SK-N-SH (cell line): ENCODE results near the gene HRH2. TPM values are rescaled to one million over a fixed set of nuclear protein-coding genes. Genes with fewer than 3 reads are reported as not detected.

ENCODE experiments used
- CTCF ChIA-PET: fragments of 300-600, 350-600 bp; formaldehyde crosslinking; extraction: SDS; loops from one replicate; lab custom pipeline; 2021; lab: Yijun Ruan, JAX
- POLR2A ChIA-PET: fragments of 350-600 bp; sonication (Branson Sonifier 250); formaldehyde crosslinking; extraction: SDS; loops from one replicate; lab custom pipeline; 2020; ENCODE audit warnings: antibody characterized with exemption, inconsistent platforms; lab: Yijun Ruan, JAX
- DNase-seq: peaks from one replicate; pipeline ENCODE4 v3.0.0; 2012
- H2AFZ ChIP-seq: fragments of 200-600 bp; sonication (generic); 2 replicates; pipeline ENCODE4 v1.8.1; 2016; ENCODE audit warnings: antibody characterized with exemption, mild to moderate bottlenecking, low read depth
- H3F3A ChIP-seq: fragments of 200-600 bp; sonication (generic); replicated peaks from 2 replicates; pipeline ENCODE3; 2016; ENCODE audit warnings: antibody characterized with exemption, mild to moderate bottlenecking; ENCODE audit not compliant: insufficient read depth
- H3K27ac ChIP-seq, 2 experiments: fragments of 200-500 bp in 1 of 2; fragments of 200-600 bp in 1 of 2; sonication (Bioruptor generic) in 1 of 2; sonication (generic), shearing (Covaris generic) in 1 of 2; 2 replicates each; pipeline versions ENCODE4 v1.5.1 to v1.6.1; 2014 to 2016; ENCODE audit warnings: low read depth in 2 of 2, inconsistent platforms in 1 of 2, low read length in 1 of 2, mild to moderate bottlenecking in 1 of 2, mixed read lengths in 1 of 2
- H3K27me3 ChIP-seq: fragments of 200-600 bp; sonication (generic), shearing (Covaris generic); 2 replicates; pipeline ENCODE4 v1.6.1; 2016; ENCODE audit warnings: mixed run types; ENCODE audit not compliant: insufficient read depth
- H3K36me3 ChIP-seq, 2 experiments: fragments of 200-500 bp in 1 of 2; fragments of 200-600 bp in 1 of 2; sonication (Bioruptor generic) in 1 of 2; sonication (generic) in 1 of 2; replicated peaks in 1 of 2; 2 replicates each; pipeline versions ENCODE3 to v1.5.1; 2014 to 2016; ENCODE audit warnings: low read length in 1 of 2, mild to moderate bottlenecking in 1 of 2; ENCODE audit not compliant: insufficient read depth in 2 of 2, control insufficient read depth in 1 of 2
- H3K4me1 ChIP-seq, 2 experiments: fragments of 200-500 bp in 1 of 2; fragments of 200-600 bp in 1 of 2; sonication (Bioruptor generic) in 1 of 2; sonication (generic), shearing (Covaris generic) in 1 of 2; 2 replicates each; pipeline versions ENCODE4 v1.5.1 to v1.6.1; 2014 to 2016; ENCODE audit warnings: low read depth in 1 of 2, low read length in 1 of 2, mixed run types in 1 of 2; ENCODE audit not compliant: insufficient read depth in 2 of 2, control insufficient read depth in 1 of 2
- H3K4me2 ChIP-seq: fragments of 200-600 bp; sonication (generic), shearing (Covaris generic); 2 replicates; pipeline ENCODE4 v1.6.1; 2017; ENCODE audit warnings: mixed run types
- H3K4me3 ChIP-seq, 2 experiments: fragments of 200-500 bp in 1 of 2; fragments of 200-600 bp in 1 of 2; sonication (Bioruptor generic) in 1 of 2; sonication (generic), shearing (Covaris generic) in 1 of 2; 2 replicates each; pipeline versions ENCODE4 v1.5.1 to v1.8.1; 2014 to 2016; ENCODE audit warnings: low read depth in 2 of 2, inconsistent platforms in 1 of 2, low read length in 1 of 2, mild to moderate bottlenecking in 1 of 2, mixed read lengths in 1 of 2, moderate library complexity in 1 of 2
- H3K79me2 ChIP-seq: fragments of 200-600 bp; sonication (generic); 2 replicates; pipeline ENCODE4 v1.8.1; 2017; ENCODE audit warnings: mild to moderate bottlenecking; ENCODE audit not compliant: insufficient read depth
- H3K9ac ChIP-seq: fragments of 200-600 bp; sonication (generic); 2 replicates; pipeline ENCODE4 v1.6.1; 2017; ENCODE audit warnings: mixed run types
- H3K9me2 ChIP-seq: fragments of 200-600 bp; sonication (generic); 2 replicates; pipeline ENCODE4 v1.6.1; 2017; ENCODE audit warnings: mixed run types
- H3K9me3 ChIP-seq: fragments of 200-600 bp; sonication (generic); 2 replicates; pipeline ENCODE4 v1.6.1; 2017; ENCODE audit warnings: mixed run types, mild to moderate bottlenecking, moderate library complexity
- H4K20me1 ChIP-seq: fragments of 200-600 bp; sonication (generic); 2 replicates; pipeline ENCODE4 v1.6.1; 2017; ENCODE audit warnings: mild to moderate bottlenecking, mixed run types; ENCODE audit not compliant: insufficient read depth
- FOXJ3 ChIP-seq: sonication (generic); formaldehyde crosslinking; IDR thresholded peaks from 2 replicates; pipeline ENCODE4 v1.5.1; 2020; ENCODE audit warnings: mild to moderate bottlenecking, missing genetic modification reagents
- FOXM1 ChIP-seq: IDR thresholded peaks from 2 replicates; pipeline ENCODE4 v1.4.0; 2012; ENCODE audit warnings: low read depth, mild to moderate bottlenecking
- JUND ChIP-seq: IDR thresholded peaks from 2 replicates; pipeline ENCODE4 v1.4.0; 2012
- NFIC ChIP-seq: IDR thresholded peaks from 2 replicates; pipeline ENCODE4 v1.4.0; 2012; ENCODE audit warnings: borderline replicate concordance
- RAD21 ChIP-seq: IDR thresholded peaks from 2 replicates; pipeline ENCODE4 v1.6.1; 2012; ENCODE audit warnings: mild to moderate bottlenecking, low read length
- RCOR1 ChIP-seq: fragments of 150-350 bp; IDR thresholded peaks from 2 replicates; pipeline ENCODE4 v1.6.1; 2017; ENCODE audit warnings: antibody characterized with exemption, low read length
- RFX5 ChIP-seq: IDR thresholded peaks from 2 replicates; pipeline ENCODE4 v1.6.1; 2012; ENCODE audit warnings: mild to moderate bottlenecking, improper control_type of control experiment, low read length
- RXRA ChIP-seq: IDR thresholded peaks from 2 replicates; pipeline ENCODE4 v1.4.0; 2012; ENCODE audit warnings: low read depth, mild to moderate bottlenecking, borderline replicate concordance
- SIN3A ChIP-seq: IDR thresholded peaks from 2 replicates; pipeline ENCODE4 v1.6.1; 2012; ENCODE audit warnings: low read depth, mild to moderate bottlenecking, low read length, moderate library complexity, borderline replicate concordance
- SMC3 ChIP-seq: IDR thresholded peaks from 2 replicates; pipeline ENCODE4 v1.6.1; 2012; ENCODE audit warnings: low read depth, low read length, improper control_type of control experiment
- YY1 ChIP-seq: IDR thresholded peaks from 2 replicates; pipeline ENCODE4 v1.4.0; 2012; ENCODE audit warnings: low read depth, mild to moderate bottlenecking
- WGBS: methylation state at CpG from one replicate; pipeline ENCODE4 v1.1.6; 2017; ENCODE audit warnings: low lambda C conversion rate; 5-methylcytosine and 5-hydroxymethylcytosine counted together
- polyA plus RNA-seq, 3 experiments: library from polyadenylated mRNA; depleted of rRNA; stranded (reverse); fragments of >200 nt; gene quantifications; 2 replicates each; pipeline ENCODE4 v1.2.3, GENCODE V29; 2012
- TF ChIP-seq, protein P1 (sequence below): fragments of 150-350 bp; IDR thresholded peaks from 2 replicates; pipeline ENCODE4 v1.6.1; 2016; ENCODE audit warnings: mild to moderate bottlenecking, low read depth, low read length
- TF ChIP-seq, protein P2 (sequence below): IDR thresholded peaks from 2 replicates; pipeline ENCODE4; 2012

HRH2 gene
- polyA plus RNA-seq, 1 of the 3 experiments (the other 2 are of a cell fraction): 0.08 TPM

DNA sequence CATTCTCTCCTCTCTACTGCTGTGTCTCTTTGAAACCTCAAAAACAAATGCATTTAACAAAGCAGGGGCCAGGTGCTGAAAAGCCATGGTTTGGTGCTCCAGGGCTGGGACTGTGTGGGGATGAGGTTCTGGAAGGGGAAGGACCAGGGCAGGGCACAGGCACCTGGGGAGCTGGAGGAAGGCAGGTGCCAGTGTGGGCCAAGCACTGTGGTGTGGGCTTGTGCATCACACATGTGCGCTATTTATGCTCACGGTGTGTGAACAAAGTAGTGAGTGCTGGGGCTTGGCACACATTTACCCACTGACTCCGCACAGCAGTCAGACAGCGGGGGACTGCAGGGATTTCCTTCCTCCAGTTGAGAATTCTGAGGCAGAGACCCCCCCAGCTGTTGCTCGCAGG lies 10.1 kb downstream of the HRH2 start:
- WGBS: 48% methylated on average over 3 of the region's 5 CpGs
- Histone ChIP-seq H3K4me1 (no peaks in the 10 kb centered on the region), H2AFZ (no peak overlapping the region)
- CTCF ChIA-PET: no interaction called here
- TF ChIP-seq RXRA: no peak
- no peak for TF ChIP-seq RAD21
- TF ChIP-seq SIN3A: no peak
- TF ChIP-seq JUND: no peak
- TF ChIP-seq FOXJ3: no peak
- TF ChIP-seq, protein P1, sequence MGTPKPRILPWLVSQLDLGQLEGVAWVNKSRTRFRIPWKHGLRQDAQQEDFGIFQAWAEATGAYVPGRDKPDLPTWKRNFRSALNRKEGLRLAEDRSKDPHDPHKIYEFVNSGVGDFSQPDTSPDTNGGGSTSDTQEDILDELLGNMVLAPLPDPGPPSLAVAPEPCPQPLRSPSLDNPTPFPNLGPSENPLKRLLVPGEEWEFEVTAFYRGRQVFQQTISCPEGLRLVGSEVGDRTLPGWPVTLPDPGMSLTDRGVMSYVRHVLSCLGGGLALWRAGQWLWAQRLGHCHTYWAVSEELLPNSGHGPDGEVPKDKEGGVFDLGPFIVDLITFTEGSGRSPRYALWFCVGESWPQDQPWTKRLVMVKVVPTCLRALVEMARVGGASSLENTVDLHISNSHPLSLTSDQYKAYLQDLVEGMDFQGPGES: no peak
- no peak for TF ChIP-seq NFIC
- TF ChIP-seq YY1: no peak
- no peak for TF ChIP-seq RFX5
- TF ChIP-seq, all 33 proteins: peak for 0
- no peak overlapping the region for H3K27ac ChIP-seq
- no peaks in the 10 kb centered on the region for H3K79me2 ChIP-seq
- no peaks in the 10 kb centered on the region for H4K20me1 ChIP-seq
- no peaks in the 10 kb centered on the region for H3K9me2 ChIP-seq
- no peak overlapping the region for H3K4me2 ChIP-seq
- no peaks in the 10 kb centered on the region for H3F3A ChIP-seq
- H3K36me3 ChIP-seq: no peaks in the 10 kb centered on the region
- no peak overlapping the region for H3K9ac ChIP-seq
- no peaks in the 10 kb centered on the region for H3K27me3 ChIP-seq
- H3K4me3 ChIP-seq: no peak overlapping the region
- H3K9me3 ChIP-seq: no peaks in the 10 kb centered on the region
- no peak for DNase-seq
- POLR2A ChIA-PET: no interaction called here

DNA sequence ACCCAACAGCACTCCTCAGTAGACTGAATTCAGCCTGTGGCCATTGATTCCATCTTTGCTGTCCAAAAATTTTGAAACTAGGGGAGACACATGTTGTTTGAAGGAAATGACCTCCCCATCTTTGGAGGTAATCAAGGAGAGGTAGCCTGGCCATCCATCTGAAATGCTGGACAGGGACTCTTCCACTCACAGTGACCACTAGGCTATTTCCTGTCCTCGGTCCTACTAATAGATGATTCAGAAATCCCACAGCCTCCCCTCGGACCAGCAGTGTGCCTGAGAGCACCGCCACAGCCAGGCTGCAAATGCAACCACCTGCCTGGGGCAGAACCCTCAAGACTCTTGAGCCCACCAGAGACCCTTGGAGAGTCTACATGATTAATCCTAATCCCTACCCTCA lies 12.5 kb downstream of the HRH2 start:
- TF ChIP-seq, protein P2, sequence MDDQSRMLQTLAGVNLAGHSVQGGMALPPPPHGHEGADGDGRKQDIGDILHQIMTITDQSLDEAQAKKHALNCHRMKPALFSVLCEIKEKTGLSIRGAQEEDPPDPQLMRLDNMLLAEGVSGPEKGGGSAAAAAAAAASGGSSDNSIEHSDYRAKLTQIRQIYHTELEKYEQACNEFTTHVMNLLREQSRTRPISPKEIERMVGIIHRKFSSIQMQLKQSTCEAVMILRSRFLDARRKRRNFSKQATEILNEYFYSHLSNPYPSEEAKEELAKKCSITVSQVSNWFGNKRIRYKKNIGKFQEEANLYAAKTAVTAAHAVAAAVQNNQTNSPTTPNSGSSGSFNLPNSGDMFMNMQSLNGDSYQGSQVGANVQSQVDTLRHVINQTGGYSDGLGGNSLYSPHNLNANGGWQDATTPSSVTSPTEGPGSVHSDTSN: no peak
- TF ChIP-seq FOXM1 (no peak), RCOR1 (no peak), SMC3 (no peak), SIN3A (no peak)
- TF ChIP-seq, protein P1: no peak
- Histone ChIP-seq H3K27ac (no peak overlapping the region), H4K20me1 (no peaks in the 10 kb centered on the region), H3F3A (no peaks in the 10 kb centered on the region), H3K9me3 (no peaks in the 10 kb centered on the region), H3K4me1 (no peaks in the 10 kb centered on the region), H3K27me3 (no peaks in the 10 kb centered on the region), H3K4me3 (no peak overlapping the region), H3K79me2 (no peaks in the 10 kb centered on the region), H3K36me3 (no peaks in the 10 kb centered on the region), H3K9me2 (no peaks in the 10 kb centered on the region), H2AFZ (no peak overlapping the region), H3K4me2 (no peak overlapping the region), H3K9ac (no peak overlapping the region)
- WGBS: 27% methylated on average over 3 of the region's 3 CpGs
- CTCF ChIA-PET: no interaction called here
- no peak for DNase-seq
- POLR2A ChIA-PET: no interaction called here
